RWPE2 (cell line): Measurements from ENCODE around the gene CTSL.
A peak's percentile ranks its signal among the peaks of the same experiment; 100 is the strongest.

Experiments
- ATAC-seq: fragments of 200-7000 bp; cut with Tn5 transposase; 3 replicates; pipeline ENCODE4 v1.9.1; 2021; ENCODE audit warnings: low read depth
- DNase-seq: peaks from one replicate; pipeline ENCODE4 v3.0.0-alpha.2; 2020; ENCODE audit warnings: low spot score
- H3K27ac ChIP-seq: fragments of 450-650 bp; 2 replicates; pipeline ENCODE4 v1.5.1; 2017; ENCODE audit warnings: mild to moderate bottlenecking; ENCODE audit not compliant: poor library complexity, severe bottlenecking
- H3K27me3 ChIP-seq: fragments of 250-450 bp; sonication (Bioruptor Pico); 2 replicates; pipeline ENCODE4 v1.5.1; 2021; ENCODE audit warnings: mild to moderate bottlenecking, moderate library complexity; ENCODE audit not compliant: insufficient read depth, poor library complexity, severe bottlenecking
- H3K36me3 ChIP-seq: fragments of 250-450 bp; sonication (Bioruptor Pico); 2 replicates; pipeline ENCODE4 v1.5.1; 2020; ENCODE audit warnings: low read depth, mild to moderate bottlenecking, moderate library complexity
- H3K4me1 ChIP-seq: fragments of 250-450 bp; sonication (Bioruptor Pico); 2 replicates; pipeline ENCODE4 v1.5.1; 2021; ENCODE audit warnings: mild to moderate bottlenecking, moderate library complexity; ENCODE audit not compliant: insufficient read depth, poor library complexity, severe bottlenecking
- H3K4me3 ChIP-seq: fragments of 250-450 bp; sonication (Bioruptor Pico); 2 replicates; pipeline ENCODE4 v1.5.1; 2021; ENCODE audit warnings: mild to moderate bottlenecking, moderate library complexity; ENCODE audit not compliant: severe bottlenecking
- H3K9me3 ChIP-seq: fragments of 250-450 bp; sonication (Bioruptor Pico); 2 replicates; pipeline ENCODE4 v1.5.1; 2021; ENCODE audit warnings: mild to moderate bottlenecking, moderate library complexity; ENCODE audit not compliant: severe bottlenecking
- CTCF ChIP-seq: fragments of 450-650 bp; IDR thresholded peaks from one replicate; pipeline ENCODE4 v1.5.1; 2017; ENCODE audit warnings: mild to moderate bottlenecking, moderate library complexity; ENCODE audit not compliant: poor library complexity, severe bottlenecking

The CTSL gene

GRCh38 chr9:87708986-87709728 lies 16.8 kb upstream of the CTSL start:
- H3K9me3 ChIP-seq: no peaks in the 10 kb centered on the region
- H3K4me3 ChIP-seq: no peak overlapping the region
- ATAC-seq: no peak
- H3K36me3 ChIP-seq: no peaks in the 10 kb centered on the region
- H3K27me3 ChIP-seq: no peaks in the 10 kb centered on the region
- H3K4me1 ChIP-seq: peaks cover 8% of the 10 kb centered on the region
- no peak for TF ChIP-seq CTCF
- H3K27ac ChIP-seq: no peak overlapping the region
- DNase-seq: no peak

GRCh38 chr9:87710443-87710842 lies 15.5 kb upstream of the CTSL start:
- no peak for DNase-seq
- no peak overlapping the region for H3K27ac ChIP-seq
- no peaks in the 10 kb centered on the region for H3K9me3 ChIP-seq
- H3K27me3 ChIP-seq: no peaks in the 10 kb centered on the region
- H3K4me3 ChIP-seq: no peak overlapping the region
- no peak for ATAC-seq
- peaks cover 11% of the 10 kb centered on the region for H3K4me1 ChIP-seq
- H3K36me3 ChIP-seq: no peaks in the 10 kb centered on the region
- TF ChIP-seq CTCF: no peak

- Histone ChIP-seq H3K4me3 (no peak overlapping the region), H3K36me3 (no peaks in the 10 kb centered on the region), H3K27me3 (no peaks in the 10 kb centered on the region), H3K27ac (peak overlapping the region; percentile 74), H3K9me3 (no peaks in the 10 kb centered on the region), H3K4me1 (peaks cover 11% of the 10 kb centered on the region)
- TF ChIP-seq CTCF: no peak
- DNase-seq (no peak), ATAC-seq (no peak)
These were observed 13.8 kb upstream of the CTSL start for GRCh38 chr9:87711857-87712800.

- Histone ChIP-seq H3K27ac (peak overlapping the region; percentile 74), H3K4me1 (peaks cover 11% of the 10 kb centered on the region), H3K4me3 (no peak overlapping the region), H3K27me3 (no peaks in the 10 kb centered on the region), H3K9me3 (no peaks in the 10 kb centered on the region), H3K36me3 (no peaks in the 10 kb centered on the region)
- DNase-seq: no peak
- TF ChIP-seq CTCF: no peak
- no peak for ATAC-seq
These were observed 13.1 kb upstream of the CTSL start for GRCh38 chr9:87712801-87713277.
